Fibroblast of the aortic adventitia (primary cell): ENCODE results near the gene DDR2. TPM values are rescaled to one million over a fixed set of nuclear protein-coding genes. Genes with fewer than 3 reads are reported as not detected.
"Not testable (repeated sequence)": the region's sequence is repeated elsewhere in the genome, so short reads cannot be mapped to it uniquely, and the experiment has no call there.

Source experiments
- DNase-seq: peaks from one replicate; pipeline ENCODE4 v3.0.0-alpha.2; 2010; ENCODE audit warnings: low read depth
- H3K4me3 ChIP-seq: 2 replicates; pipeline ENCODE4 v1.5.1; 2011; ENCODE audit warnings: low read depth, mild to moderate bottlenecking, control low read depth, low read length, moderate library complexity
- CTCF ChIP-seq: IDR thresholded peaks from 2 replicates; pipeline ENCODE4 v1.5.1; 2011; ENCODE audit warnings: mild to moderate bottlenecking, low read length, control low read depth, inconsistent platforms; ENCODE audit not compliant: insufficient read depth
- total RNA-seq: library from RNA; depleted of rRNA; stranded (reverse); fragments of >200 nt; gene quantifications from 2 replicates; pipeline ENCODE4 v1.2.3, GENCODE V29; 2012; ENCODE audit warnings: low replicate concordance

Gene DDR2
- total RNA-seq, 1 donor: 379 TPM

- no peak for TF ChIP-seq CTCF
- DNase-seq: peak; percentile 20
- H3K4me3 ChIP-seq: no peak overlapping the region
Measured at GRCh38 chr1:162779043-162779442, 146.8 kb downstream of the DDR2 start.

- H3K4me3 ChIP-seq: no peak overlapping the region
- no peak for TF ChIP-seq CTCF
- no peak for DNase-seq
Measured at GRCh38 chr1:162782671-162783070, 150.4 kb downstream of the DDR2 start.

GRCh38 chr1:162784926-162785325 lies 152.7 kb downstream of the DDR2 start:
- not testable (repeated sequence) for H3K4me3 ChIP-seq, DNase-seq

- not testable (repeated sequence) for DNase-seq
Measured at GRCh38 chr1:162788783-162789182, 156.5 kb downstream of the DDR2 start.

GRCh38 chr1:162790303-162790984 lies 158.2 kb downstream of the DDR2 start, which contains the start of gene HSD17B7:
Gene HSD17B7, plus strand, starts transcription at chr1:162790702. Its CDS starts 99 bp downstream, at chr1:162790801.
- peak; percentile 37 for DNase-seq
- peak within 1 kb of the TSS; percentile 68 for H3K4me3 ChIP-seq

More at GRCh38 chr1:162788783-162789182, 156.5 kb downstream of the DDR2 start:
- H3K4me3 ChIP-seq: not testable (repeated sequence)

- not testable (repeated sequence) for DNase-seq
- H3K4me3 ChIP-seq: peak overlapping the region; percentile 67
Measured at GRCh38 chr1:162790985-162791357, 158.7 kb downstream of the DDR2 start.

- not testable (repeated sequence) for DNase-seq, H3K4me3 ChIP-seq
Measured at GRCh38 chr1:162794284-162794683, 162.0 kb downstream of the DDR2 start.

- not testable (repeated sequence) for DNase-seq, H3K4me3 ChIP-seq
Measured at GRCh38 chr1:162796617-162797279, 164.5 kb downstream of the DDR2 start.

- peak; percentile 75 for TF ChIP-seq CTCF
- not testable (repeated sequence) for H3K4me3 ChIP-seq
- peak; percentile 82 for DNase-seq
Measured at GRCh38 chr1:162799995-162800830, 167.9 kb downstream of the DDR2 start.

GRCh38 chr1:162807503-162807902 lies 175.2 kb downstream of the DDR2 start:
- DNase-seq, H3K4me3 ChIP-seq: not testable (repeated sequence)

GRCh38 chr1:162812357-162812756 lies 180.1 kb downstream of the DDR2 start:
- not testable (repeated sequence) for H3K4me3 ChIP-seq, DNase-seq

GRCh38 chr1:162818136-162818535 lies 185.9 kb downstream of the DDR2 start:
- H3K4me3 ChIP-seq: not testable (repeated sequence)

GRCh38 chr1:162818666-162819065 lies 186.4 kb downstream of the DDR2 start:
- DNase-seq, H3K4me3 ChIP-seq: not testable (repeated sequence)

More at GRCh38 chr1:162818136-162818535, 185.9 kb downstream of the DDR2 start:
- DNase-seq: not testable (repeated sequence)
